HT-29 (cell line): ENCODE results near the gene MAST2. TPM values are rescaled to one million over a fixed set of nuclear protein-coding genes. Genes with fewer than 3 reads are reported as not detected.
"Not testable (repeated sequence)": the region's sequence is repeated elsewhere in the genome, so short reads cannot be mapped to it uniquely, and the experiment has no call there.

ENCODE experiments used
- DNase-seq: peaks from one replicate; pipeline ENCODE4 v3.0.0-alpha.2; 2015; ENCODE audit warnings: low spot score
- total RNA-seq: library from RNA; depleted of rRNA; stranded (reverse); fragments of >200 nt; shearing (Covaris generic); gene quantifications from 2 replicates; pipeline ENCODE4 v1.2.3, GENCODE V29; 2014

MAST2 gene
- total RNA-seq, 1 experiment from 2014 or later, result 25.4 TPM

GRCh38 chr1:45892068-45892785, 88.8 kb downstream of the MAST2 start:
- DNase-seq, result peak; percentile 90

DNA sequence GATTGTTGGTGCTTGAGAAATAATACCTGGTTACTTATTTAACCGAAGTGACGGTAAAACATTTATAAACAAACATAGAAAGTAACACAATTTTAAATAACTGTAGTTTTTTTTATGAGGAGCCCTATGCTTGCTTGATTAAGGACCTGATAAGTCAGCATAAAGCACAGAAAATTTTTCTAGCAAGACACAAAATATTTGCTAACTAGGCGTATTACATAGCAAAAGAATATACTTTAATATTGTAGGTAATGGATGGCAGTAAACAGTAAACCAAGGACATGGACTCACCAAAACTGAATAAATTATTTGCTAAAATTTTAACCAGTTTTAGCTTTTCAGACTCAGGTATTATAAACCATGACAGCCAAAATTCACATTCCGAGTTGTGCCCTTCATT, 90.9 kb downstream of the MAST2 start:
- DNase-seq, result no peak

GRCh38 chr1:45894921-45895320, 91.5 kb downstream of the MAST2 start:
- no peak for DNase-seq

GRCh38 chr1:45895406-45895805, 92.0 kb downstream of the MAST2 start:
- DNase-seq, result no peak

- DNase-seq, result no peak
Observed at GRCh38 chr1:45906883-45907282, 103.5 kb downstream of the MAST2 start.

GRCh38 chr1:45908611-45909140, 105.3 kb downstream of the MAST2 start:
- no peak for DNase-seq

DNA sequence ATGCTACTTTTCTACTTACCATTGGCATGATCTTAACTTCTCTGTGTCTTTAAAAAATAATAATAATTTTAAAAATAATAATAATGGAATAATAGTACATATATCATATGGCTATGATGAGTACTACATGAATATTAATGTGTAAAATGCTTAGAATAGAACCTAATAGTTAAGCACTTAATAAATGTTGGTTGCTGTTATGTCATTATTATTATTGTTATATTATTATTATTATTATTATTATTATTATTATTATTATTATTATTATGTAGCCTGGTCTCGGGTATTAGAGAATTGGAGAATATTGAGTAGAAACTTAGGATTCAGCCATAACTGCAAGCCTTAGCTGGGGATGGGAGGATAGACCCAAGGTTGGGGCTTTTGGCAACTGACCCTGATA, 108.2 kb downstream of the MAST2 start:
- no peak for DNase-seq

- DNase-seq, result no peak
Observed at GRCh38 chr1:45913183-45913683, 109.8 kb downstream of the MAST2 start.

DNA sequence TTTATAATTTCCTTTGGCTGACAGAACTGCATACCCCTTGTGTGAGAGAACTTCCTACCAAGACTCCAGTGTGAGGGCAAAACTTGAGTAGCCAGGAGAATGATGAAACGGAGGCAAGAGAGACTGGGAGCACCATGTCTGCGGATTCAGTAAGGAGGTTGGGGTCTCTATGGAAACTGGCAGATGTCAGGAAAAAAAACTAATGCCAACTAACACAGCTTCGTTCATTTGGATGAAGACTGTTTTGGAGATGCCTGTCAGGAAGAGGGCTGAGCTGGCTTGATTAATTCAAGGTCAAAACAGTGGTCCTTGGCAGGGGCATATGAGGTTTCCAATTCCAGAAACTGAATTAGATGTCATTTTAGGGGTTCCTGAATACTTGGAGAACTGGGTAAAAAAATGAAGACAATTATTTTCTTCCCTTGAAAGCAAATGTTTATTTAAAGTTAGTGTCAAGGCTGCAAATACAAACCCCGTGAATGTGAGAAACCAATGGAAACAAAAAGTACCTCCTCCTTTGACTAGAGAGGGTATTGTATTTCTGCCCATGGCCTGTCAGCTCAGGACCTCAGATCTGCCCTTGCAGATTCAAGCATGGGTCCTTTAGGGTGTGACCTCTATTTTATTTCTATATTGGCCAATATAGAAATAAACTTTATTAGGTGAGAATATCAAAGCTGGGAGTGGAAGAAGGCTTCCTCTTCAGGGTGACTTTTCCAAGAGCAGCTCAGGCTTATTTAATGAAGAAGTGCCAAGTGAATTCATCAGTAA, 110.5 kb downstream of the MAST2 start:
- DNase-seq, result no peak

GRCh38 chr1:45914836-45915235, 111.4 kb downstream of the MAST2 start:
- DNase-seq, result no peak

- no peak for DNase-seq
Observed at GRCh38 chr1:45922374-45922773, 119.0 kb downstream of the MAST2 start.

DNA sequence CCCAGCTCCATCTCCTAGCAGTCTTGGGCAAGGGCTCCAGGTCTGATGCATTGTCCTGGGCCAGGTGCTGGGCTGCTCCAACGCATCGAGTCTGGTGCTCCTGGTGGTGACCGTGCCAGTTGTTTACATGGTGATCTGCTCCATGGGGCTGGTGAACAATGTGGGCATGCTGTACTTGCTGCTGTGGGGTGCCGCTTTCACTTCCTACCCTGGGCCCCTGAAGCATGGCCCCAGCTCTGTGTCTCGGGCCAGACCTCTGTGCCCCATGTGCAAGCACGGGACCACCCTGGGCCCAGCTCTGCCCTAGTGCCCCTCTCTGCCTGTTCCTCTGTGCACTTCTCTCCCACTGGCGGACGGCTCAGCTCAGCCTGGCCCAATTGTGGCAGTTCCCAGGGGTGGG, 119.4 kb downstream of the MAST2 start:
- no peak for DNase-seq

DNA sequence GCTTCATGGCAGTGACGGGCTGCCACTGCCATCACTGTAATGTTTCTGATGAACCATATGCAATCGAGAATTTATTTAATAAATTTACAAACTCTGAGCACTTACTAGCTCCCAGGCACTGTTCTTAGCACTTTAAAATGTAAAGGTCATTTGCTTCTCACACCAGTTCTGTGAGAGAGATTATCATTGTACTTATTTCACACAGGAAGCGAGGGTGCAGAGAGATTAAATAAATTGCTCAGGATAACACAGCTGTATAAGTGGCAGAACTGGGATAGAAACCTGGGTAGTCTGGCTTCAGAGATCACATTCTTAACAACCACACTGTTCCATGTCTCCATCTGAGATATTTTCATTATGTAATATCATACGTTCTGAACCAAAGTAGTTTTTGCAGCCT, 119.9 kb downstream of the MAST2 start:
- no peak for DNase-seq

DNA sequence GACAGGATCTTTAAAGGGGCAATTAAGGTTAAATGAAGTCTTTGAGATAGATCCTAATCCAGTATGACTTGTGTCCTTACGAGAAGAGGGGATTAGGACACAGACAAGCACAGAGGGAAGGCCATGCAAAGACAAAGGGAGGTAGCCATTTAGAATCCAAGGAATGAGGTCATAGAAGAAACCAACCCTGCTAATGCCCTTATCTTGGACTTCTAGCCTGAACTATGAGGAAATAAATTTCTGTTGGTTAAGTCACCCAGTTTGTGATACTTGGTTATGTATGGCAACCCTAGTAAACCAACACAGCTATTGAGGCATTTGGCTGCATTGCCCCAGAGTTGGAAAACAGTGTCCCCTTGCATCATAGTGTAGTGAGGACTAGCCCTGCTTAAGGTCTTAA, 121.3 kb downstream of the MAST2 start:
- peak; percentile 33 for DNase-seq

GRCh38 chr1:45925728-45926287, 122.4 kb downstream of the MAST2 start:
- DNase-seq, result no peak

DNA sequence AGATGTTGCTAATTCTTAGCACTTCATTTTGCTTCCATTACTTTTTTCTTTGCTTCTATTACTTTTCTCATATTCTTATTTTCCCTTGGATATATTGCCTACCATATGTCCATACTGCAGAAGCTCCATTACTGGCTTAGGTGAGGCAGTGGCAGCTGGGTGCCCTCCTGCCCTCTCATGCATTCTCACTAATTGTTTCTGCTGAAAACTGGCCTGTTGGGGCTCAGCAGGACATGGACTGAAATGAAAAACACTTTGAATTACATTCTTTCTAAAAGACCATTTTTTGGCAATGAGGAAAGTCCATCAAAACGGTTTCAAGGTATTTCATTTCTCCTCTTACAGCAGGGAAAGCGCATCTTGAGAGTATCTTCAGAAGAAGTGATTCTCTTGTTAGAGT, 122.9 kb downstream of the MAST2 start:
- DNase-seq, result no peak

GRCh38 chr1:45927231-45927915, 124.0 kb downstream of the MAST2 start:
- not testable (repeated sequence) for DNase-seq

DNA sequence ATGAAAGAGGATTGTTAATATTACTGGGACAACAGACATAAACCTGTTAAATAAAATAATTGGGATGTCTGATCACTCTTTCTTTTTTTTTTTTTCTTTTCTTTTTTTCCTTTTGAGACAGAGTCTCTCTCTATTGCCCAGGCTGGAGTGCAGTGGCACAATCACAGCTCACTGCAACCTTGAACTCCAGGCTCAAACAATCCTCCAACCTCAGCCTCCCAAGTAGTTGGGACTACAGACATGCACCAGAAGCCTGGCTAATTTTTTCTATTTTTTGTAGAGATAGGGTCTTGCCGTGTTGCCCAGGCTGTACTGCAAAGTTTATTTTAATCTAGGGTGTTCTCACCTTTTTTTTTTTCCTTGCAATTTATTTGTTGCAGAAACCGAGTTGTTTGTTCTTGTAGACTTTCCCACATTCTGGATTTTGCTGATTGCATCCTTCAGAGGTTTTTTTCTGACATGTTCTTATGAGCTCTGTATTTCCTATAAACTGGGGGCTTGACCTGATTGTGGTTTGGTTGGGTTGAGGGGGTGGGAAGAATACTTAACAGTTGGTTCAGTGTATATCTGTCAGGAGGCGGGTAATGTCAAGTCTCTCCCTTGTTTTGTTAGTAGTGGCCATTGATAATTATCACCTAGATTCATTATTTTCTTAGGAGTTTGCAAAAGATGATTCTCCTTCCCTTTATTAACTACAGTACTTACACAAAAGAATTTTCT, 125.2 kb downstream of the MAST2 start:
- DNase-seq, result no peak

DNA sequence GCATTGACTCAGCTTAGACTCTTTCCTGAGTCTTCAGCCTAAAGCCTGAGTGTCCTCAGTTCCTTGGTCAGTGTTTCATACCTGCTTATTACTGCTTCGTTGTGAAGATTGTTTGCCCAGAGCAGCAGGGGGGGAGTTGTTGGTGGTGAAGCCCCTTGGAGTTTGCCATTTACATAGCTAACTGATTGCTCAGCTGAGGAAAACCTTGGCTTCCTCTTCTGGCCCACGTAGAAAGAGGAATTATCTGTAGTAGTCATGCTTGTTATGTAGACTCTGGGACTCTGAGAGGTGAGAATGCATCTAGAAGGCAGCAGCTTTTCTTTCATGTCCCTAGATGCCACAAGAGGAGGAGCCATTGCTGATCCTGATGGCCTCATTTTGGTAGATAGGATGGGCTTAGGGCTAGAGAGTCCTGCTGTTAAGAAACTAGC, 125.9 kb downstream of the MAST2 start:
- no peak for DNase-seq

- no peak for DNase-seq
Observed at GRCh38 chr1:45930258-45931150, 127.1 kb downstream of the MAST2 start.
